GM06990 (cell line): Measurements from ENCODE around the gene ARHGAP27.
A peak's percentile ranks its signal among the peaks of the same experiment; 100 is the strongest.
"Not testable (repeated sequence)": the region's sequence is repeated elsewhere in the genome, so short reads cannot be mapped to it uniquely, and the experiment has no call there.

Experiments
- DNase-seq: peaks from one replicate; pipeline ENCODE4 v3.0.0-alpha.2; 2011; ENCODE audit not compliant: insufficient read length; ENCODE audit errors: extremely low read depth
- H3K27me3 ChIP-seq: replicated peaks from 2 replicates; pipeline ENCODE4 v1.6.0; 2011; ENCODE audit warnings: low read length; ENCODE audit not compliant: control insufficient read depth, insufficient read depth
- H3K36me3 ChIP-seq: 2 replicates; pipeline ENCODE4 v1.5.1; 2011; ENCODE audit warnings: low read length; ENCODE audit not compliant: control insufficient read depth, insufficient read depth
- H3K4me3 ChIP-seq: replicated peaks from 2 replicates; pipeline ENCODE4 v1.5.1; 2011; ENCODE audit warnings: low read depth, mild to moderate bottlenecking, control low read depth, low read length
- TF ChIP-seq, protein P1 (sequence below): IDR thresholded peaks from 2 replicates; pipeline ENCODE4 v1.5.1; 2011; ENCODE audit warnings: low read length, control low read depth, mild to moderate bottlenecking, inconsistent platforms; ENCODE audit not compliant: insufficient read depth, poor library complexity, severe bottlenecking

Gene ARHGAP27

GRCh38 chr17:45444301-45444700 is 11.6 kb upstream of the ARHGAP27 start:
- DNase-seq, H3K4me3 ChIP-seq, H3K36me3 ChIP-seq, H3K27me3 ChIP-seq: not testable (repeated sequence)

- H3K27me3 ChIP-seq, DNase-seq, H3K4me3 ChIP-seq, H3K36me3 ChIP-seq: not testable (repeated sequence)
These were observed 10.9 kb upstream of the ARHGAP27 start for GRCh38 chr17:45443371-45444260.

- TF ChIP-seq, protein P1, sequence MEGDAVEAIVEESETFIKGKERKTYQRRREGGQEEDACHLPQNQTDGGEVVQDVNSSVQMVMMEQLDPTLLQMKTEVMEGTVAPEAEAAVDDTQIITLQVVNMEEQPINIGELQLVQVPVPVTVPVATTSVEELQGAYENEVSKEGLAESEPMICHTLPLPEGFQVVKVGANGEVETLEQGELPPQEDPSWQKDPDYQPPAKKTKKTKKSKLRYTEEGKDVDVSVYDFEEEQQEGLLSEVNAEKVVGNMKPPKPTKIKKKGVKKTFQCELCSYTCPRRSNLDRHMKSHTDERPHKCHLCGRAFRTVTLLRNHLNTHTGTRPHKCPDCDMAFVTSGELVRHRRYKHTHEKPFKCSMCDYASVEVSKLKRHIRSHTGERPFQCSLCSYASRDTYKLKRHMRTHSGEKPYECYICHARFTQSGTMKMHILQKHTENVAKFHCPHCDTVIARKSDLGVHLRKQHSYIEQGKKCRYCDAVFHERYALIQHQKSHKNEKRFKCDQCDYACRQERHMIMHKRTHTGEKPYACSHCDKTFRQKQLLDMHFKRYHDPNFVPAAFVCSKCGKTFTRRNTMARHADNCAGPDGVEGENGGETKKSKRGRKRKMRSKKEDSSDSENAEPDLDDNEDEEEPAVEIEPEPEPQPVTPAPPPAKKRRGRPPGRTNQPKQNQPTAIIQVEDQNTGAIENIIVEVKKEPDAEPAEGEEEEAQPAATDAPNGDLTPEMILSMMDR = no peak
- no peak for DNase-seq
These were observed 9.0 kb upstream of the ARHGAP27 start for GRCh38 chr17:45441526-45442310.

DNA sequence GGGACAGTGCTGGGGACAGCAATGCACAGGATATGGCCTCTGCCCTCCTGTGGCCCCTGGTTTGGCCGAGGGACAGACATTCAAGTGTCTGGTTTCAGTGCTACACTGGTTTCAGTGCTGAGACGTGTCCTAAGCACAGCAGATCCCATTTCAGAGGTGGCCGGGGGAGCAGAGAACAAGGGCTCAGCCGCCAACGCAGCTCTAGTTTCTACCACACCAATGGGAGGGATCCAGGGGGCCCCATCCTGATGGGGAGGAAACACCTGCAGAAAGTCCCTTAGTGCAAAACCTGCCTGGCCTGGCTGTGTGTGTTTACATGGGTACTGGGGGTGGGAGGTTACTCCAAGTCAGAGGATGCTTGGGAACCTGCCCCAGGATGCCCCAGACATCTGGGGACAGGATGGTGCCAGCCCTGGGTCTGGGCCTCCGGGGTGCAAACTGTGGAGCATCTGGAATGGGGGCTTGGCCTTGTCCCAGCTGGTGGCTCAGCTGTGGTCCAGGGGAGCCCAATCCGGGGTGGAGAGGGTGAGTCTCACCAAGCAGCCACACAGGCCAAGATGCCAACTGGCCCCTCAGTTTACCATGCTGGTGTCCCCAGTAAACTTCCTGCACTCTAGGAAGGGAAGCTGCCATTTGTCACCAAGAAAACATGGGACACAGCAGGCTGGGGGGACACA is 8.3 kb upstream of the ARHGAP27 start:
- not testable (repeated sequence) for H3K4me3 ChIP-seq, H3K36me3 ChIP-seq, H3K27me3 ChIP-seq
- peak; percentile 63 for DNase-seq

More at GRCh38 chr17:45441526-45442310, 9.0 kb upstream of the ARHGAP27 start:
- Histone ChIP-seq H3K4me3 (no peak overlapping the region), H3K27me3 (no peaks in the 10 kb centered on the region), H3K36me3 (peaks cover 5% of the 10 kb centered on the region)

DNA sequence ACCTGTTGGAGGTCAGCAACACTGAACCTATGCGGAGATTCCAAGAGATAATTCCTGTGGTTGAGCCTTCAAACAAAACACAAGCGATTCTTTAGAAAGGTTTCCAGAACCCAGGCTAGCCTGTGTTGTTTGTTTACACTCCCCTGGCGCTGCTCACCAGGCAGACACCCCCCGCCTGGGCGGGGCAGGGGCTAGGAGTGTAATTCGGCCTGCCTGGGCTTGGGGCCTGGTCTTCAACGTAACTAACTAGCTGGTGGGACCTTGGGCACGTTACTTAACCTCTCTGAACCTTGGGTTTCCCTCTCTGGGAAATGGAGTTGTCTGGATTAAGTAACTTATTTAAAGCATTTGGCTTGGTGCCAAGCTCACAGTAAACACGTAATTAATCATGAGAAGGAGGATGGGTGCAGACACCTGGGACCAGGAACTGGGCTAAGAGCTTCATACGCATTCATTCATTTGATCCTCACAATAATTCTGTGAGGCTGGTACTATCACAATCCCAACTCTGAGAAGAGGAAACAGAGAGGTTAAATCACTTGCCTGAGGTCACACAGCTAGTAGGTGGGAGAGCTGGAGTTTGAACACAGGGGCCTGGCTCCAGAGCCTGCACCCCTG is 7.6 kb upstream of the ARHGAP27 start:
- TF ChIP-seq, protein P1 = no peak
- peaks cover 8% of the 10 kb centered on the region for H3K36me3 ChIP-seq
- H3K4me3 ChIP-seq = no peak overlapping the region
- DNase-seq = no peak
- no peaks in the 10 kb centered on the region for H3K27me3 ChIP-seq

GRCh38 chr17:45438931-45439610 is 6.4 kb upstream of the ARHGAP27 start:
- no peak for DNase-seq
- Histone ChIP-seq H3K27me3 (no peaks in the 10 kb centered on the region), H3K4me3 (no peak overlapping the region), H3K36me3 (peaks cover 8% of the 10 kb centered on the region)
- TF ChIP-seq, protein P1 = no peak
